Measurements from ENCODE around the gene GPR55. TPM values are rescaled to one million over a fixed set of nuclear protein-coding genes. Genes with fewer than 3 reads are reported as not detected.

Gene GPR55
- total RNA-seq, 1 experiment from 2014 or later: not detected

GRCh38 chr2:230920167-230920566 lies 4.9 kb downstream of the GPR55 start:
- WGBS (ENCODE audit: extremely low coverage, insufficient read length, low lambda C conversion rate): no CpG with 5 or more reads among the region's 2 CpGs
- no peaks in the 10 kb centered on the region for H3K9me3 ChIP-seq (ENCODE audit: control insufficient read depth, low read depth, low read length)
- no peak overlapping the region for H2AFZ ChIP-seq (ENCODE audit: low read length)
- no peak overlapping the region for H3T11ph ChIP-seq (ENCODE audit: low read length)
- TF ChIP-seq CTCF (conservative IDR thresholded peaks at IDR 0.05): no peak
- Mint-ChIP-seq H3K27ac (no peak overlapping the region), H3K4me1 (no peaks in the 10 kb centered on the region; a peak in 3 of 4 replicates), H3K36me3 (ENCODE audit: insufficient read depth in 1 of 3, low read depth in 3 of 3) (no peaks in the 10 kb centered on the region; a peak in 1 of 7 replicates), H3K27me3 (ENCODE audit: low read depth) (peaks cover 4% of the 10 kb centered on the region), H3K4me3 (no peak overlapping the region), H3K9me3 (no peaks in the 10 kb centered on the region)
- no peak overlapping the region for H4K8ac ChIP-seq (replicated peaks; ENCODE audit: insufficient read length, low read depth, low read length)
- H2BK12ac ChIP-seq (ENCODE audit: insufficient read length, low read depth, low read length): no peak overlapping the region
- H2BK5ac ChIP-seq (ENCODE audit: insufficient read length, low read length): no peak overlapping the region
- peak; percentile 2 for DNase-seq
- no peak overlapping the region for H3K18ac ChIP-seq (ENCODE audit: insufficient read length, low read depth, low read length)
- no peak overlapping the region for H2BK20ac ChIP-seq (ENCODE audit: low read depth, low read length, poor library complexity, severe bottlenecking)
- no peak overlapping the region for H2AK5ac ChIP-seq (ENCODE audit: insufficient read length, low read length)
- H3K23me2 ChIP-seq (ENCODE audit: insufficient read length, low read depth, low read length, poor library complexity, severe bottlenecking): no peaks in the 10 kb centered on the region
- H4K20me1 ChIP-seq (ENCODE audit: control insufficient read depth, insufficient read depth, insufficient read length): no peaks in the 10 kb centered on the region
- H4K5ac ChIP-seq (ENCODE audit: insufficient read length, low read depth, low read length): no peak overlapping the region
- H2BK15ac ChIP-seq (ENCODE audit: low read depth, low read length): no peak overlapping the region
- H3K4me2 ChIP-seq (ENCODE audit: insufficient read depth, insufficient read length, low read length): no peak overlapping the region
- no peak overlapping the region for H3K9ac ChIP-seq (ENCODE audit: extremely low read depth, insufficient read length, low read length)
- no peak overlapping the region for H3K4ac ChIP-seq (ENCODE audit: low read depth, low read length)
- no peak overlapping the region for H4K91ac ChIP-seq (ENCODE audit: insufficient read length, low read depth, low read length)
- no peaks in the 10 kb centered on the region for H3K79me2 ChIP-seq (ENCODE audit: insufficient read depth, low read length)
- no peak overlapping the region for H3K27ac ChIP-seq (ENCODE audit: insufficient read length, low read depth, low read length)
- H2BK120ac ChIP-seq (ENCODE audit: low read depth, low read length, poor library complexity, severe bottlenecking): no peak overlapping the region
- no peak overlapping the region for H3K14ac ChIP-seq (ENCODE audit: insufficient read depth, low read length)
- H3K4me1 ChIP-seq (ENCODE audit: insufficient read depth, low read length): no peaks in the 10 kb centered on the region
- H3K27me3 ChIP-seq (ENCODE audit: insufficient read depth, low read length): no peaks in the 10 kb centered on the region
- H3K23ac ChIP-seq (ENCODE audit: insufficient read length, low read depth, low read length): no peak overlapping the region
- H3K56ac ChIP-seq (ENCODE audit: insufficient read length, low read depth, low read length): no peak overlapping the region
- H3K79me1 ChIP-seq (ENCODE audit: insufficient read depth, low read depth, low read length, poor library complexity, severe bottlenecking): no peaks in the 10 kb centered on the region
